Tibial nerve (tissue), 4 donors: ENCODE data around the gene FASLG. TPM values are rescaled to one million over a fixed set of nuclear protein-coding genes. Genes with fewer than 3 reads are reported as not detected.

Experiments used
- DNase-seq, 2 donors: peaks; one replicate each; pipeline ENCODE4 v3.0.0-alpha.2; 2019; ENCODE audit warnings: low spot score in 2 of 2
- H3K27ac ChIP-seq, 4 donors: fragments of 200-600 bp; sonication (generic) in 3 of 4; one replicate each; pipeline ENCODE4 v1.5.1; 2017 to 2019; ENCODE audit warnings: mild to moderate bottlenecking in 1 of 4
- H3K27me3 ChIP-seq, 2 donors: fragments of 200-600 bp; sonication (generic) in 1 of 2; one replicate each; pipeline versions ENCODE4 v1.5.1 to v1.6.0; 2017 to 2019
- H3K36me3 ChIP-seq, 3 donors: fragments of 200-600 bp; sonication (generic); one replicate each; pipeline ENCODE4 v1.5.1; 2018 to 2019
- H3K4me1 ChIP-seq, 4 donors: fragments of 200-600 bp; sonication (generic) in 3 of 4; one replicate each; pipeline ENCODE4 v1.5.1; 2017 to 2019
- H3K4me3 ChIP-seq, 4 donors: fragments of 200-600 bp; sonication (generic) in 3 of 4; one replicate each; pipeline ENCODE4 v1.5.1; 2017 to 2019; ENCODE audit warnings: mild to moderate bottlenecking in 1 of 4, moderate library complexity in 1 of 4
- H3K9me3 ChIP-seq, 4 donors: fragments of 200-600 bp; sonication (generic) in 3 of 4; one replicate each; pipeline ENCODE4 v1.5.1; 2017 to 2019
- EP300 ChIP-seq, 2 donors: sonication (generic); formaldehyde crosslinking; IDR thresholded peaks; one replicate each; pipeline ENCODE4 v1.6.1; 2017; ENCODE audit warnings: antibody characterized with exemption in 2 of 2, mild to moderate bottlenecking in 1 of 2
- POLR2A ChIP-seq, 2 donors: fragments of 450-650 bp; IDR thresholded peaks; one replicate each; pipeline ENCODE4 v1.6.1; 2017; ENCODE audit warnings: antibody characterized with exemption in 2 of 2, mild to moderate bottlenecking in 2 of 2, moderate library complexity in 2 of 2
- WGBS, 2 donors: methylation state at CpG; one replicate each; pipeline ENCODE4 v1.1.5; 2018; 5-methylcytosine and 5-hydroxymethylcytosine counted together
- total RNA-seq, 4 donors: library from RNA; depleted of rRNA; stranded (reverse); fragments of >200 nt; gene quantifications; one replicate each; pipeline ENCODE4 v1.1.0, GENCODE V29; 2016
- TF ChIP-seq, protein P1 (sequence below), 5 experiments: fragments of 200-600 bp in 3 of 5; fragments of 450-650 bp in 2 of 5; sonication (generic) in 3 of 5; IDR thresholded peaks; one replicate each; pipeline ENCODE4 v1.5.1; 2016 to 2019; ENCODE audit warnings: antibody characterized with exemption in 5 of 5, mild to moderate bottlenecking in 3 of 5, moderate library complexity in 2 of 5

Gene FASLG
- total RNA-seq, 4 donors from 2014 or later: not detected

DNA sequence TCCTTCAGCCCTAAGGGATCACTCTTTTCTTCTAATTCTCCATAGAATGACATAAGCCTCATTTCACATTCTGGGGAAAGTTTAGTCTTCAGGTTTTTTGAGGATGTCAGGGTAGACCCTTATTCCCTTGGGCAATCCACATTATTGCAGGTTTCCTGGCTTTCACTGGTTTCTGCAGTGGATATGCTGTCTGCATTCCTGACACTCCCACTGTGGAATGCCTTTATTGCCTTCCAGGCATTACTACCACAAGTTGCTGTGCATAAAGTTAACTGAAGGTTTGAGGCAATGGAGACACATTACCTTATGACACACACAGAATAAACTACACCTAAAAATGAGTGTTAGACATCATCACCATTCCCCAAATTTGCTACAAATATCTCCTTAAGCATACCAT lies 12.7 kb downstream of the FASLG start:
- DNase-seq: no peak
- H3K27ac ChIP-seq: no peak overlapping the region

DNA sequence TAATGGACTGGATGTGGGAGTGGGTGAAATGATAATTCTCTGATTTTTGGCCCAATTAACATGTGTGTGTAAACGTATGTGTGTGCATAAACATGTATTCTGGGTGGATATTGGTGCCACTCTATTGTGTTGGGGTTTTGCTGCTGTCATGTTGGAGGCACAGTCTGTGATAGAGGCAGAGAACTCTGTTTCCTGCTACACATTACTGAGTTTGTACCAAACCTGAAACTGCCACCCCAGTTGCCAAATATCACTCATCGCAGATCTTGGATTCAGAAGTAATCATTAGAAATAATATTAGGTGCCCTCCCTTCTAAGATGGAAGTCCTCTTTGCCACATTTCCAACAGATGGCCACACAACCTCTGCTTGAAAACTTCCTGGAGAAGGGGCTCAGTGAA lies 13.8 kb downstream of the FASLG start:
- H3K4me3 ChIP-seq: no peak overlapping the region
- no peak for TF ChIP-seq POLR2A (IDR thresholded peaks at IDR 0.05)
- H3K9me3 ChIP-seq: no peaks in the 10 kb centered on the region
- H3K4me1 ChIP-seq: no peaks in the 10 kb centered on the region
- no peak overlapping the region for H3K27ac ChIP-seq
- 44 to 85% methylated on average over 2 of the region's 2 CpGs for WGBS, 2 donors
- no peaks in the 10 kb centered on the region for H3K27me3 ChIP-seq
- no peaks in the 10 kb centered on the region for H3K36me3 ChIP-seq
- DNase-seq: no peak

More for the DNA sequence above, 12.7 kb downstream of the FASLG start:
- no peaks in the 10 kb centered on the region for H3K9me3 ChIP-seq
- no peak overlapping the region for H3K4me3 ChIP-seq
- TF ChIP-seq, protein P1, sequence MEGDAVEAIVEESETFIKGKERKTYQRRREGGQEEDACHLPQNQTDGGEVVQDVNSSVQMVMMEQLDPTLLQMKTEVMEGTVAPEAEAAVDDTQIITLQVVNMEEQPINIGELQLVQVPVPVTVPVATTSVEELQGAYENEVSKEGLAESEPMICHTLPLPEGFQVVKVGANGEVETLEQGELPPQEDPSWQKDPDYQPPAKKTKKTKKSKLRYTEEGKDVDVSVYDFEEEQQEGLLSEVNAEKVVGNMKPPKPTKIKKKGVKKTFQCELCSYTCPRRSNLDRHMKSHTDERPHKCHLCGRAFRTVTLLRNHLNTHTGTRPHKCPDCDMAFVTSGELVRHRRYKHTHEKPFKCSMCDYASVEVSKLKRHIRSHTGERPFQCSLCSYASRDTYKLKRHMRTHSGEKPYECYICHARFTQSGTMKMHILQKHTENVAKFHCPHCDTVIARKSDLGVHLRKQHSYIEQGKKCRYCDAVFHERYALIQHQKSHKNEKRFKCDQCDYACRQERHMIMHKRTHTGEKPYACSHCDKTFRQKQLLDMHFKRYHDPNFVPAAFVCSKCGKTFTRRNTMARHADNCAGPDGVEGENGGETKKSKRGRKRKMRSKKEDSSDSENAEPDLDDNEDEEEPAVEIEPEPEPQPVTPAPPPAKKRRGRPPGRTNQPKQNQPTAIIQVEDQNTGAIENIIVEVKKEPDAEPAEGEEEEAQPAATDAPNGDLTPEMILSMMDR (IDR thresholded peaks at IDR 0.05): no peak
- TF ChIP-seq EP300 (IDR thresholded peaks at IDR 0.05): no peak
- no peak for TF ChIP-seq POLR2A (IDR thresholded peaks at IDR 0.05)
- H3K4me1 ChIP-seq: no peaks in the 10 kb centered on the region
- no peaks in the 10 kb centered on the region for H3K27me3 ChIP-seq
- H3K36me3 ChIP-seq: no peaks in the 10 kb centered on the region

DNA sequence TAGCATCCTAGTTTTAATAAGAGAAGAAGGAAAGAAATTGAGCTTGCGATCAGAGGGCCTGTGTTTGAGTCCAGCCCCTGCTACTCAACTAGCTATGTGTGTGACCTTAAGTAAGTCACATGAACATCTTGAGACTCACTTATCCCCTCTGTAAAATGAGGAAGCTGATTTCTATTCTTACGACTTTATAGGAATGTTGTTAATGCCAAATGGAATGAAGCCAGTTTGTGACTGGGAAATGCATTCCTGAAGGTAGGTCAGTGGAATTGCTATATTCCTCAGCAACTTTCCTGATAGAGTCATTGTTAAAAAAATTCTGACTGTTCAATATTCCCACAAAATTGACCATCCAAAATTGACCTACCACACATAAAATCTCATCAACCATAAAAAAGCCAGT lies 14.9 kb downstream of the FASLG start:
- no peak for DNase-seq
- H3K27me3 ChIP-seq: no peaks in the 10 kb centered on the region
- TF ChIP-seq POLR2A (IDR thresholded peaks at IDR 0.05) (no peak), EP300 (IDR thresholded peaks at IDR 0.05) (no peak)
- TF ChIP-seq, protein P1 (IDR thresholded peaks at IDR 0.05): no peak
- H3K4me1 ChIP-seq: no peaks in the 10 kb centered on the region
- no peak overlapping the region for H3K27ac ChIP-seq
- 59 to 67% methylated on average over 2 of the region's 2 CpGs for WGBS, 2 donors
- no peak overlapping the region for H3K4me3 ChIP-seq
- no peaks in the 10 kb centered on the region for H3K9me3 ChIP-seq
- H3K36me3 ChIP-seq: no peaks in the 10 kb centered on the region

DNA sequence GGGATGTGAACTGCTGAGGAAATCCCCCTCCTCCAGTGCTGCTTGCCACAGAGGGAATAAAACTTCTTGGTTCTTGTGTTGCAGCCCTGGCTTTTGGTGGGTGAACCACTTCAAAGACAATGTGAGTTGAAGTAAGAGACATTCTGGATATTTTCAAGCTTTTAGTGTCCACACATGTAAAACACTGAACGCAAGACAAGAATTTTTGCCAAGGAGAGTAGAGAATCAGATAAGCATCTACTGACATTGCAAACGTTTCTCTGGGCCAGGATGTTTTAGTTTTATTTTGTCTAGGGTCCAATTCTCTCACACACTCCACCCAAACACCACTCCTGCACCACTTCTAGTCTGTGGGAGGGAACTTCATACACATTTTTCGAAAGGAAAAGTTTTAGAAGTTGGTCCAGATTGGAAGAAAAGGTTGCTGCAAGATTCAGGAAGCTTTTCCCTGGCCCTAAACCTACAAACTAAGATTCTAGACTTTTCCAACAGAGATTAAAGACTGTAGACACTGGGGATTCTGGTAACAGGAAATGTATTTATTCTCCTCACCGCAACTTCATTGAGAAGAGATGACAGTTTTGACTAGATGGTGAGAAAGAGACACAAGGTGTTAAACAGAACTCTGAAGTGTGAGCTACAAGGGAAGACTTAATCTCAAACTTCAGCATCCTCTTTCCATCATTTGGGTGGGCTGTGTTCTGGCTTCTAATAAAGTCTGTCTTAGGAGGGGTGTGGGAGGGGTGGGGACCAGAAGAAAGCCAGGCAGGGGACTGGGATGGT lies 16.1 kb downstream of the FASLG start:
- TF ChIP-seq POLR2A (IDR thresholded peaks at IDR 0.05) (no peak), EP300 (IDR thresholded peaks at IDR 0.05) (no peak)
- TF ChIP-seq, protein P1 (IDR thresholded peaks at IDR 0.05): no peak
- Histone ChIP-seq H3K4me1 (no peaks in the 10 kb centered on the region), H3K27me3 (no peaks in the 10 kb centered on the region), H3K36me3 (no peaks in the 10 kb centered on the region), H3K27ac (no peak overlapping the region), H3K9me3 (no peaks in the 10 kb centered on the region), H3K4me3 (no peak overlapping the region)
- no peak for DNase-seq
- WGBS, 2 donors: 50 to 61% methylated on average over 4 of the region's 4 CpGs

DNA sequence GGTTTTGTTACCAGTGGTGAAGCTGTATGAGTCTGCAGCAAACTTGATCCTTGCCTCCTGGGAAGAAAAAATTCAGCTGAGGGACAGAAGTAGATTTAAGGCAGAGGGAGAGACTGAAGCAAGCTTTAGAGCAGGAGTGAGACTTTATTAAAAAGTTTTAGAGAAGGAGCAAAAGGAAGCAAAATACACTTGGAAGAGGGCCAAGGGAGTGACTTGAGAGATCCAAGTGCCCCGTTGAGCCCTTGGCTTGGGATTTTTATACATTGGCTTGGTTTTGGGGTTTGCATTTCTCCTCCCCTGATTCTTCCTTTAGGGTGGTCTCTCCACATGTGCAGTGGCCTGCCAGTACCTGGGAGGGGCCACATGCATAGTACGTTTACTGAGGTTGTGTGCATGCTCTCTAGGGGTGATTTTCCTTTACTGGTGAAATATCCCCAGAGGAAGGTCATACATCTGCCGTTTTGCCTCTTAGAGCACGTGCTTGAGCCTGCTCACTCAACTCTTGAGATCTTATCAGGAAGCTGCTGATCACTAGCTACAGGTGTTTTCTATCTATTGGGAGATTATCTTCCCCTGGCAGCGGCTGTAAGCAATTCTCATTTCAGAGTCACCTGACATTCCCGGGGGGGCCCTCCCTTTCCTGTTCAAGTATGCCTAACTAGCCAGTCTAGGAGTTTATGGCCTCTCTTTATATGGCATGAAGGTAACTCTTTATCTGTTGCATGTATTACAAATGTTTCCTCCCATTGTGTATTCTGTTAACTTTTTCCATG lies 20.3 kb downstream of the FASLG start:
- no peak for DNase-seq
- Histone ChIP-seq H3K9me3 (no peaks in the 10 kb centered on the region), H3K4me1 (no peaks in the 10 kb centered on the region), H3K27me3 (no peaks in the 10 kb centered on the region), H3K4me3 (no peak overlapping the region), H3K36me3 (no peaks in the 10 kb centered on the region), H3K27ac (no peak overlapping the region)
- TF ChIP-seq EP300 (IDR thresholded peaks at IDR 0.05): no peak
- no peak for TF ChIP-seq POLR2A (IDR thresholded peaks at IDR 0.05)
- TF ChIP-seq, protein P1 (IDR thresholded peaks at IDR 0.05): no peak
- 42 to 45% methylated on average over 6 of the region's 6 CpGs for WGBS, 2 donors
